ENCODE data around the gene SLC51B.

The SLC51B gene

GRCh38 chr15:65066001-65066634 lies 20.9 kb downstream of the SLC51B start:
- Histone ChIP-seq H2AFZ (ENCODE audit: low read length, unreplicated experiment) (no peak overlapping the region), H3K27ac (ENCODE audit: low read depth, low read length) (no peak overlapping the region)

GRCh38 chr15:65066635-65067316 lies 21.6 kb downstream of the SLC51B start:
- no peak overlapping the region for H2AFZ ChIP-seq (ENCODE audit: low read length, unreplicated experiment)
- no peaks in the 10 kb centered on the region for H3K79me2 ChIP-seq (ENCODE audit: control insufficient read depth, insufficient read depth, low read length, unreplicated experiment)
- no peaks in the 10 kb centered on the region for H3K36me3 ChIP-seq (ENCODE audit: insufficient read depth, low read length)
- no peak overlapping the region for H3K27ac ChIP-seq (ENCODE audit: low read depth, low read length)
- H3K4me1 ChIP-seq (ENCODE audit: control insufficient read depth, insufficient read depth, low read length, unreplicated experiment) = peaks cover 31% of the 10 kb centered on the region
- H3K4me3 ChIP-seq (ENCODE audit: low read depth, low read length) = no peak overlapping the region
- H3K27me3 ChIP-seq (ENCODE audit: insufficient read depth, low read length) = peaks cover 30% of the 10 kb centered on the region

More at GRCh38 chr15:65066001-65066634, 20.9 kb downstream of the SLC51B start:
- Histone ChIP-seq H3K4me3 (ENCODE audit: low read depth, low read length) (no peak overlapping the region), H3K4me1 (ENCODE audit: control insufficient read depth, insufficient read depth, low read length, unreplicated experiment) (peaks cover 25% of the 10 kb centered on the region), H3K27me3 (ENCODE audit: insufficient read depth, low read length) (peaks cover 30% of the 10 kb centered on the region), H3K36me3 (ENCODE audit: insufficient read depth, low read length) (no peaks in the 10 kb centered on the region), H3K79me2 (ENCODE audit: control insufficient read depth, insufficient read depth, low read length, unreplicated experiment) (no peaks in the 10 kb centered on the region)

GRCh38 chr15:65067317-65067644 lies 22.1 kb downstream of the SLC51B start:
- H3K4me1 ChIP-seq (ENCODE audit: control insufficient read depth, insufficient read depth, low read length, unreplicated experiment) = peaks cover 36% of the 10 kb centered on the region
- H3K4me3 ChIP-seq (ENCODE audit: low read depth, low read length) = peak overlapping the region; percentile 52; the same call in 1 of the 2 replicates
- H3K27me3 ChIP-seq (ENCODE audit: insufficient read depth, low read length) = peaks cover 30% of the 10 kb centered on the region
- no peak overlapping the region for H2AFZ ChIP-seq (ENCODE audit: low read length, unreplicated experiment)
- no peak overlapping the region for H3K27ac ChIP-seq (ENCODE audit: low read depth, low read length)
- no peaks in the 10 kb centered on the region for H3K79me2 ChIP-seq (ENCODE audit: control insufficient read depth, insufficient read depth, low read length, unreplicated experiment)
- no peaks in the 10 kb centered on the region for H3K36me3 ChIP-seq (ENCODE audit: insufficient read depth, low read length)

GRCh38 chr15:65067645-65068402 lies 22.6 kb downstream of the SLC51B start, which contains the start of gene RASL12:
Gene RASL12 (minus strand): TSS chr15:65067991. CDS start chr15:65067835, 156 bp downstream.
- Histone ChIP-seq H3K27me3 (ENCODE audit: insufficient read depth, low read length) (peaks cover 30% of the 10 kb centered on the region), H3K4me3 (ENCODE audit: low read depth, low read length) (peak within 1 kb of the TSS; percentile 52; the same call in 1 of the 2 replicates), H3K36me3 (ENCODE audit: insufficient read depth, low read length) (no peaks in the 10 kb centered on the region), H3K79me2 (ENCODE audit: control insufficient read depth, insufficient read depth, low read length, unreplicated experiment) (no peaks in the 10 kb centered on the region), H2AFZ (ENCODE audit: low read length, unreplicated experiment) (no peak within 1 kb of the TSS), H3K4me1 (ENCODE audit: control insufficient read depth, insufficient read depth, low read length, unreplicated experiment) (peaks cover 38% of the 10 kb centered on the region), H3K27ac (ENCODE audit: low read depth, low read length) (no peak within 1 kb of the TSS)

GRCh38 chr15:65068403-65068788 lies 23.2 kb downstream of the SLC51B start:
- no peak overlapping the region for H3K27ac ChIP-seq (ENCODE audit: low read depth, low read length)
- no peaks in the 10 kb centered on the region for H3K36me3 ChIP-seq (ENCODE audit: insufficient read depth, low read length)
- H3K79me2 ChIP-seq (ENCODE audit: control insufficient read depth, insufficient read depth, low read length, unreplicated experiment) = no peaks in the 10 kb centered on the region
- no peak overlapping the region for H2AFZ ChIP-seq (ENCODE audit: low read length, unreplicated experiment)
- H3K4me1 ChIP-seq (ENCODE audit: control insufficient read depth, insufficient read depth, low read length, unreplicated experiment) = peaks cover 38% of the 10 kb centered on the region
- H3K4me3 ChIP-seq (ENCODE audit: low read depth, low read length) = no peak overlapping the region
- peaks cover 30% of the 10 kb centered on the region for H3K27me3 ChIP-seq (ENCODE audit: insufficient read depth, low read length)

- peaks cover 38% of the 10 kb centered on the region for H3K4me1 ChIP-seq (ENCODE audit: control insufficient read depth, insufficient read depth, low read length, unreplicated experiment)
- H3K27ac ChIP-seq (ENCODE audit: low read depth, low read length) = no peak overlapping the region
- H3K27me3 ChIP-seq (ENCODE audit: insufficient read depth, low read length) = peaks cover 30% of the 10 kb centered on the region
Observed at GRCh38 chr15:65069179-65069578, 24.0 kb downstream of the SLC51B start.

GRCh38 chr15:65069779-65070546 lies 24.8 kb downstream of the SLC51B start:
- Histone ChIP-seq H3K79me2 (ENCODE audit: control insufficient read depth, insufficient read depth, low read length, unreplicated experiment) (no peaks in the 10 kb centered on the region), H3K27ac (ENCODE audit: low read depth, low read length) (no peak overlapping the region), H3K27me3 (ENCODE audit: insufficient read depth, low read length) (peaks cover 30% of the 10 kb centered on the region), H3K36me3 (ENCODE audit: insufficient read depth, low read length) (no peaks in the 10 kb centered on the region), H3K4me1 (ENCODE audit: control insufficient read depth, insufficient read depth, low read length, unreplicated experiment) (peaks cover 38% of the 10 kb centered on the region), H2AFZ (ENCODE audit: low read length, unreplicated experiment) (no peak overlapping the region), H3K4me3 (ENCODE audit: low read depth, low read length) (no peak overlapping the region)

More at GRCh38 chr15:65069179-65069578, 24.0 kb downstream of the SLC51B start:
- Histone ChIP-seq H3K4me3 (ENCODE audit: low read depth, low read length) (no peak overlapping the region), H3K79me2 (ENCODE audit: control insufficient read depth, insufficient read depth, low read length, unreplicated experiment) (no peaks in the 10 kb centered on the region), H3K36me3 (ENCODE audit: insufficient read depth, low read length) (no peaks in the 10 kb centered on the region), H2AFZ (ENCODE audit: low read length, unreplicated experiment) (no peak overlapping the region)

GRCh38 chr15:65071381-65071811 lies 26.2 kb downstream of the SLC51B start:
- H3K4me1 ChIP-seq (ENCODE audit: control insufficient read depth, insufficient read depth, low read length, unreplicated experiment) = peaks cover 38% of the 10 kb centered on the region
- no peak overlapping the region for H3K27ac ChIP-seq (ENCODE audit: low read depth, low read length)
- H2AFZ ChIP-seq (ENCODE audit: low read length, unreplicated experiment) = no peak overlapping the region
- no peaks in the 10 kb centered on the region for H3K79me2 ChIP-seq (ENCODE audit: control insufficient read depth, insufficient read depth, low read length, unreplicated experiment)
- H3K27me3 ChIP-seq (ENCODE audit: insufficient read depth, low read length) = peaks cover 20% of the 10 kb centered on the region
- no peak overlapping the region for H3K4me3 ChIP-seq (ENCODE audit: low read depth, low read length)
- H3K36me3 ChIP-seq (ENCODE audit: insufficient read depth, low read length) = no peaks in the 10 kb centered on the region

- Histone ChIP-seq H3K36me3 (ENCODE audit: insufficient read depth, low read length) (no peaks in the 10 kb centered on the region), H3K4me3 (ENCODE audit: low read depth, low read length) (no peak overlapping the region), H3K79me2 (ENCODE audit: control insufficient read depth, insufficient read depth, low read length, unreplicated experiment) (no peaks in the 10 kb centered on the region), H2AFZ (ENCODE audit: low read length, unreplicated experiment) (no peak overlapping the region), H3K27ac (ENCODE audit: low read depth, low read length) (no peak overlapping the region), H3K4me1 (ENCODE audit: control insufficient read depth, insufficient read depth, low read length, unreplicated experiment) (peaks cover 38% of the 10 kb centered on the region), H3K27me3 (ENCODE audit: insufficient read depth, low read length) (peaks cover 14% of the 10 kb centered on the region)
Observed at GRCh38 chr15:65072027-65072426, 26.8 kb downstream of the SLC51B start.

- Histone ChIP-seq H3K27ac (ENCODE audit: low read depth, low read length) (no peak overlapping the region), H3K36me3 (ENCODE audit: insufficient read depth, low read length) (no peaks in the 10 kb centered on the region), H2AFZ (ENCODE audit: low read length, unreplicated experiment) (no peak overlapping the region), H3K4me1 (ENCODE audit: control insufficient read depth, insufficient read depth, low read length, unreplicated experiment) (peaks cover 38% of the 10 kb centered on the region), H3K79me2 (ENCODE audit: control insufficient read depth, insufficient read depth, low read length, unreplicated experiment) (no peaks in the 10 kb centered on the region), H3K27me3 (ENCODE audit: insufficient read depth, low read length) (peaks cover 12% of the 10 kb centered on the region), H3K4me3 (ENCODE audit: low read depth, low read length) (no peak overlapping the region)
Observed at GRCh38 chr15:65072617-65073016, 27.4 kb downstream of the SLC51B start.
